ENCODE measurements around the gene SMCHD1. TPM values are rescaled to one million over a fixed set of nuclear protein-coding genes. Genes with fewer than 3 reads are reported as not detected.
"Not testable (repeated sequence)": the region's sequence is repeated elsewhere in the genome, so short reads cannot be mapped to it uniquely, and the experiment has no call there.

SMCHD1 gene
- polyA plus RNA-seq, 1 donor: 42.7 TPM

GRCh38 chr18:2656237-2656980 lies 883 bp downstream of the SMCHD1 start:
- WGBS (ENCODE audit: insufficient coverage, low lambda C conversion rate): 0% methylated on average over 1 of the region's 49 CpGs
- Histone ChIP-seq H3K4me1 (ENCODE audit: control insufficient read depth, insufficient read depth, low read length) (peaks cover 16% of the 10 kb centered on the region), H3K27me3 (ENCODE audit: control insufficient read depth, insufficient read depth, low read length) (no peaks in the 10 kb centered on the region), H3K36me3 (ENCODE audit: control insufficient read depth, insufficient read depth, low read length) (no peaks in the 10 kb centered on the region), H3K27ac (ENCODE audit: low read length) (peak overlapping the region; percentile 97), H3K4me3 (ENCODE audit: low read length) (peak overlapping the region; percentile 98), H3K9me3 (ENCODE audit: control insufficient read depth, low read depth, low read length) (no peaks in the 10 kb centered on the region)
- DNase-seq: peak; percentile 47 to 71

- Histone ChIP-seq H3K4me3 (ENCODE audit: low read length) (peak overlapping the region; percentile 98), H3K27me3 (ENCODE audit: control insufficient read depth, insufficient read depth, low read length) (no peaks in the 10 kb centered on the region), H3K9me3 (ENCODE audit: control insufficient read depth, low read depth, low read length) (no peaks in the 10 kb centered on the region), H3K27ac (ENCODE audit: low read length) (peak overlapping the region; percentile 97), H3K36me3 (ENCODE audit: control insufficient read depth, insufficient read depth, low read length) (no peaks in the 10 kb centered on the region), H3K4me1 (ENCODE audit: control insufficient read depth, insufficient read depth, low read length) (peaks cover 16% of the 10 kb centered on the region)
- no peak for DNase-seq
- 6% methylated on average over 10 of the region's 12 CpGs for WGBS (ENCODE audit: insufficient coverage, low lambda C conversion rate)
Observed at GRCh38 chr18:2656981-2657512, 1.5 kb downstream of the SMCHD1 start.

- Histone ChIP-seq H3K27ac (ENCODE audit: low read length) (peak overlapping the region; percentile 97), H3K36me3 (ENCODE audit: control insufficient read depth, insufficient read depth, low read length) (no peaks in the 10 kb centered on the region), H3K4me1 (ENCODE audit: control insufficient read depth, insufficient read depth, low read length) (peaks cover 16% of the 10 kb centered on the region), H3K27me3 (ENCODE audit: control insufficient read depth, insufficient read depth, low read length) (no peaks in the 10 kb centered on the region), H3K9me3 (ENCODE audit: control insufficient read depth, low read depth, low read length) (no peaks in the 10 kb centered on the region), H3K4me3 (ENCODE audit: low read length) (peak overlapping the region; percentile 98)
- WGBS (ENCODE audit: insufficient coverage, low lambda C conversion rate): no CpG with 5 or more reads among the region's 12 CpGs
- DNase-seq: peak; percentile 67 to 83
Observed at GRCh38 chr18:2657788-2658458, 2.4 kb downstream of the SMCHD1 start.

GRCh38 chr18:2660849-2661248 lies 5.3 kb downstream of the SMCHD1 start:
- peaks cover 16% of the 10 kb centered on the region for H3K4me1 ChIP-seq (ENCODE audit: control insufficient read depth, insufficient read depth, low read length)
- not testable (repeated sequence) for H3K27ac ChIP-seq (ENCODE audit: low read length)
- WGBS (ENCODE audit: insufficient coverage, low lambda C conversion rate): 100% methylated on average over 2 of the region's 3 CpGs

GRCh38 chr18:2662288-2662687 lies 6.8 kb downstream of the SMCHD1 start:
- not testable (repeated sequence) for H3K27me3 ChIP-seq (ENCODE audit: control insufficient read depth, insufficient read depth, low read length); H3K4me3 ChIP-seq (ENCODE audit: low read length); H3K27ac ChIP-seq (ENCODE audit: low read length); H3K36me3 ChIP-seq (ENCODE audit: control insufficient read depth, insufficient read depth, low read length); H3K9me3 ChIP-seq (ENCODE audit: control insufficient read depth, low read depth, low read length); DNase-seq
- WGBS (ENCODE audit: insufficient coverage, low lambda C conversion rate): no CpG with 5 or more reads among the region's 7 CpGs
- H3K4me1 ChIP-seq (ENCODE audit: control insufficient read depth, insufficient read depth, low read length): peaks cover 16% of the 10 kb centered on the region

More at GRCh38 chr18:2660849-2661248, 5.3 kb downstream of the SMCHD1 start:
- H3K27me3 ChIP-seq (ENCODE audit: control insufficient read depth, insufficient read depth, low read length); DNase-seq; H3K9me3 ChIP-seq (ENCODE audit: control insufficient read depth, low read depth, low read length); H3K36me3 ChIP-seq (ENCODE audit: control insufficient read depth, insufficient read depth, low read length); H3K4me3 ChIP-seq (ENCODE audit: low read length): not testable (repeated sequence)

- Histone ChIP-seq H3K4me1 (ENCODE audit: control insufficient read depth, insufficient read depth, low read length) (peaks cover 12% of the 10 kb centered on the region), H3K27ac (ENCODE audit: low read length) (no peak overlapping the region), H3K27me3 (ENCODE audit: control insufficient read depth, insufficient read depth, low read length) (no peaks in the 10 kb centered on the region), H3K36me3 (ENCODE audit: control insufficient read depth, insufficient read depth, low read length) (peaks cover 11% of the 10 kb centered on the region), H3K4me3 (ENCODE audit: low read length) (no peak overlapping the region), H3K9me3 (ENCODE audit: control insufficient read depth, low read depth, low read length) (no peaks in the 10 kb centered on the region)
- no CpG with 5 or more reads among the region's 5 CpGs for WGBS (ENCODE audit: insufficient coverage, low lambda C conversion rate)
- DNase-seq: no peak
Observed at GRCh38 chr18:2662990-2663389, 7.5 kb downstream of the SMCHD1 start.

- no peaks in the 10 kb centered on the region for H3K9me3 ChIP-seq (ENCODE audit: control insufficient read depth, low read depth, low read length)
- H3K4me1 ChIP-seq (ENCODE audit: control insufficient read depth, insufficient read depth, low read length): no peaks in the 10 kb centered on the region
- H3K27me3 ChIP-seq (ENCODE audit: control insufficient read depth, insufficient read depth, low read length): no peaks in the 10 kb centered on the region
- H3K4me3 ChIP-seq (ENCODE audit: low read length): no peak overlapping the region
- no peak for DNase-seq
- WGBS (ENCODE audit: insufficient coverage, low lambda C conversion rate): 100% methylated on average over 1 of the region's 5 CpGs
- no peak overlapping the region for H3K27ac ChIP-seq (ENCODE audit: low read length)
- H3K36me3 ChIP-seq (ENCODE audit: control insufficient read depth, insufficient read depth, low read length): peaks cover 54% of the 10 kb centered on the region
Observed at GRCh38 chr18:2672410-2672809, 16.9 kb downstream of the SMCHD1 start.

DNA sequence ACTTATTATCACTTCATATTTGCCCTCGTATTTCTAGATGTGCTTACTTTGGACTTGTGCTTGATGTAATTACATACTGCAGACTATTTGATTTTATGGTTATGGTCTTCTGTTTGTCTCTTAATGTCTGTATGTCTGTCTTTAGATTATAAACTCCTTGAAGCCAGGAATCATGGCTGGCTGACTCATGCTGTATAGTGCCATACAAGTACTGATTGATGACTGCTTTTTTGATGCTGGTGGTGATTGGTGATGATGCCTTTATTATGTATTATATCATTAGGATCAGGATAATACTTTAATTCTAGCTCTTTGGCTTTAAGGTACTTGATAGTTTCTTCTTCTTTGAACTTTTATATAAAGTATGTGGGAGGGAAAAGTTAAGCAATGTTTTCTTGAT lies 17.3 kb downstream of the SMCHD1 start:
- no peak for DNase-seq
- WGBS (ENCODE audit: insufficient coverage, low lambda C conversion rate): 88% methylated on average over 1 of the region's 1 CpG
- Histone ChIP-seq H3K4me3 (ENCODE audit: low read length) (no peak overlapping the region), H3K9me3 (ENCODE audit: control insufficient read depth, low read depth, low read length) (no peaks in the 10 kb centered on the region), H3K4me1 (ENCODE audit: control insufficient read depth, insufficient read depth, low read length) (no peaks in the 10 kb centered on the region), H3K27ac (ENCODE audit: low read length) (no peak overlapping the region), H3K27me3 (ENCODE audit: control insufficient read depth, insufficient read depth, low read length) (no peaks in the 10 kb centered on the region), H3K36me3 (ENCODE audit: control insufficient read depth, insufficient read depth, low read length) (peaks cover 55% of the 10 kb centered on the region)

- WGBS (ENCODE audit: insufficient coverage, low lambda C conversion rate): no CpG with 5 or more reads among the region's 13 CpGs
- not testable (repeated sequence) for H3K27me3 ChIP-seq (ENCODE audit: control insufficient read depth, insufficient read depth, low read length); H3K9me3 ChIP-seq (ENCODE audit: control insufficient read depth, low read depth, low read length); H3K4me1 ChIP-seq (ENCODE audit: control insufficient read depth, insufficient read depth, low read length); H3K27ac ChIP-seq (ENCODE audit: low read length); H3K4me3 ChIP-seq (ENCODE audit: low read length); DNase-seq
- peaks cover 39% of the 10 kb centered on the region for H3K36me3 ChIP-seq (ENCODE audit: control insufficient read depth, insufficient read depth, low read length)
Observed at GRCh38 chr18:2678933-2679332, 23.4 kb downstream of the SMCHD1 start.

- WGBS (ENCODE audit: insufficient coverage, low lambda C conversion rate): 100% methylated on average over 1 of the region's 2 CpGs
- H3K27ac ChIP-seq (ENCODE audit: low read length): no peak overlapping the region
Observed at GRCh38 chr18:2680216-2680792, 24.8 kb downstream of the SMCHD1 start.

More at GRCh38 chr18:2680216-2680792, 24.8 kb downstream of the SMCHD1 start:
- H3K4me3 ChIP-seq (ENCODE audit: low read length): no peak overlapping the region
- no peak for DNase-seq
- H3K36me3 ChIP-seq (ENCODE audit: control insufficient read depth, insufficient read depth, low read length): peaks cover 30% of the 10 kb centered on the region
- peaks cover 3% of the 10 kb centered on the region for H3K9me3 ChIP-seq (ENCODE audit: control insufficient read depth, low read depth, low read length)
- H3K4me1 ChIP-seq (ENCODE audit: control insufficient read depth, insufficient read depth, low read length): no peaks in the 10 kb centered on the region
- H3K27me3 ChIP-seq (ENCODE audit: control insufficient read depth, insufficient read depth, low read length): no peaks in the 10 kb centered on the region
